ENCODE measurements around the gene RFNG. TPM values are rescaled to one million over a fixed set of nuclear protein-coding genes. Genes with fewer than 3 reads are reported as not detected.

RFNG gene
- total and polyA plus RNA-seq, 9 donors, result 20.9 to 61.3 (median 44.7) TPM

- no peak for DNase-seq
- Histone ChIP-seq H3K27me3 (no peaks in the 10 kb centered on the region), H3K4me3 (no peak overlapping the region), H3K27ac (no peak overlapping the region), H3K36me3 (no peaks in the 10 kb centered on the region), H3K4me1 (ENCODE audit: insufficient read depth) (peaks cover 9% of the 10 kb centered on the region), H3K9me3 (no peaks in the 10 kb centered on the region)
- 79 to 83% (median 80%) methylated on average over 24 of the region's 24 CpGs for WGBS, 3 donors
- intact Hi-C loops (cut with DNase I), result no loop called here
- TF ChIP-seq POLR2A (IDR thresholded peaks at IDR 0.05) (no peak), CTCF (IDR thresholded peaks at IDR 0.05) (no peak), EP300 (IDR thresholded peaks at IDR 0.05) (no peak)
Observed at GRCh38 chr17:82047379-82047778, 4.2 kb downstream of the RFNG start.

GRCh38 chr17:82046903-82047302, 4.7 kb downstream of the RFNG start:
- TF ChIP-seq CTCF (IDR thresholded peaks at IDR 0.05) (no peak), POLR2A (IDR thresholded peaks at IDR 0.05) (no peak), EP300 (IDR thresholded peaks at IDR 0.05) (no peak)
- intact Hi-C loops (cut with DNase I), result no loop called here

GRCh38 chr17:82045936-82046484, 5.6 kb downstream of the RFNG start:
- no peak for TF ChIP-seq CTCF (IDR thresholded peaks at IDR 0.05)
- TF ChIP-seq EP300 (IDR thresholded peaks at IDR 0.05), result no peak
- no peak for TF ChIP-seq POLR2A (IDR thresholded peaks at IDR 0.05)
- peaks cover 9% of the 10 kb centered on the region for H3K4me1 ChIP-seq (ENCODE audit: insufficient read depth)
- H3K27ac ChIP-seq, result no peak overlapping the region
- H3K27me3 ChIP-seq, result no peaks in the 10 kb centered on the region
- WGBS, 3 donors, result 52 to 63% (median 56%) methylated on average over 14 of the region's 14 CpGs
- H3K4me3 ChIP-seq, result no peak overlapping the region
- no peaks in the 10 kb centered on the region for H3K36me3 ChIP-seq
- intact Hi-C loops (cut with DNase I), result no loop called here
- no peaks in the 10 kb centered on the region for H3K9me3 ChIP-seq
- no peak for DNase-seq

More at GRCh38 chr17:82046903-82047302, 4.7 kb downstream of the RFNG start:
- 86 to 90% (median 89%) methylated on average over 21 of the region's 21 CpGs for WGBS, 3 donors
- Histone ChIP-seq H3K36me3 (no peaks in the 10 kb centered on the region), H3K4me3 (no peak overlapping the region), H3K4me1 (ENCODE audit: insufficient read depth) (peaks cover 9% of the 10 kb centered on the region), H3K27ac (no peak overlapping the region), H3K9me3 (no peaks in the 10 kb centered on the region), H3K27me3 (no peaks in the 10 kb centered on the region)
- no peak for DNase-seq

GRCh38 chr17:82043507-82043906, 8.1 kb downstream of the RFNG start:
- DNase-seq, result no peak
- H3K9me3 ChIP-seq, result no peaks in the 10 kb centered on the region
- TF ChIP-seq POLR2A (IDR thresholded peaks at IDR 0.05), result no peak
- TF ChIP-seq CTCF (IDR thresholded peaks at IDR 0.05), result no peak
- TF ChIP-seq EP300 (IDR thresholded peaks at IDR 0.05), result no peak
- H3K4me3 ChIP-seq, result no peak overlapping the region
- intact Hi-C loops (cut with DNase I), result no loop called here
- no peak overlapping the region for H3K27ac ChIP-seq
- H3K4me1 ChIP-seq (ENCODE audit: insufficient read depth), result no peaks in the 10 kb centered on the region
- H3K36me3 ChIP-seq, result no peaks in the 10 kb centered on the region
- no peaks in the 10 kb centered on the region for H3K27me3 ChIP-seq
- 61 to 70% (median 67%) methylated on average over 12 to 16 of the region's 16 CpGs for WGBS, 3 donors
